ENCODE data around the gene CREB3L2. TPM values are rescaled to one million over a fixed set of nuclear protein-coding genes. Genes with fewer than 3 reads are reported as not detected.

Gene CREB3L2
- total RNA-seq, 1 experiment from 2014 or later, result 9.0 TPM

GRCh38 chr7:137873524-137873923 is 128.4 kb downstream of the CREB3L2 start:
- peak; percentile 78 for DNase-seq (ENCODE audit: low read depth)

GRCh38 chr7:137871170-137871915 is 130.5 kb downstream of the CREB3L2 start:
- DNase-seq (ENCODE audit: low read depth), result no peak

- DNase-seq (ENCODE audit: low read depth), result no peak
These were observed 131.2 kb downstream of the CREB3L2 start for GRCh38 chr7:137870684-137871083.

GRCh38 chr7:137870078-137870477 is 131.8 kb downstream of the CREB3L2 start:
- DNase-seq (ENCODE audit: low read depth), result no peak

GRCh38 chr7:137869260-137869659 is 132.6 kb downstream of the CREB3L2 start:
- DNase-seq (ENCODE audit: low read depth), result no peak

- DNase-seq (ENCODE audit: low read depth), result no peak
These were observed 134.6 kb downstream of the CREB3L2 start for GRCh38 chr7:137867289-137867688.

- DNase-seq (ENCODE audit: low read depth), result no peak
These were observed 136.1 kb downstream of the CREB3L2 start for GRCh38 chr7:137865764-137866163.

GRCh38 chr7:137862964-137863363 is 138.9 kb downstream of the CREB3L2 start:
- DNase-seq (ENCODE audit: low read depth), result no peak

GRCh38 chr7:137862358-137862757 is 139.5 kb downstream of the CREB3L2 start:
- no peak for DNase-seq (ENCODE audit: low read depth)

- DNase-seq (ENCODE audit: low read depth), result no peak
These were observed 141.3 kb downstream of the CREB3L2 start for GRCh38 chr7:137860542-137860941.

GRCh38 chr7:137853053-137853452 is 148.8 kb downstream of the CREB3L2 start:
- DNase-seq (ENCODE audit: low read depth), result no peak

GRCh38 chr7:137852108-137852507 is 149.8 kb downstream of the CREB3L2 start:
- no peak for DNase-seq (ENCODE audit: low read depth)

GRCh38 chr7:137850972-137851945 is 150.6 kb downstream of the CREB3L2 start:
- no peak for DNase-seq (ENCODE audit: low read depth)

GRCh38 chr7:137850571-137850970 is 151.3 kb downstream of the CREB3L2 start:
- peak; percentile 13 for DNase-seq (ENCODE audit: low read depth)

- no peak for DNase-seq (ENCODE audit: low read depth)
These were observed 153.8 kb downstream of the CREB3L2 start for GRCh38 chr7:137848095-137848494.

- no peak for DNase-seq (ENCODE audit: low read depth)
These were observed 154.3 kb downstream of the CREB3L2 start for GRCh38 chr7:137847568-137848050.

- DNase-seq (ENCODE audit: low read depth), result peak; percentile 30
These were observed 154.9 kb downstream of the CREB3L2 start, which contains the start of gene DGKI for GRCh38 chr7:137846827-137847567. TSS of gene DGKI (minus strand) at chr7:137846974.

- DNase-seq (ENCODE audit: low read depth), result no peak
These were observed 155.4 kb downstream of the CREB3L2 start for GRCh38 chr7:137846549-137846826.

- no peak for DNase-seq (ENCODE audit: low read depth)
These were observed 157.0 kb downstream of the CREB3L2 start for GRCh38 chr7:137844677-137845425.

- no peak for DNase-seq (ENCODE audit: low read depth)
These were observed 161.7 kb downstream of the CREB3L2 start for GRCh38 chr7:137839903-137840779.

All from Daoy (cell line).